Neuronal stem cell (in vitro differentiated cells): ENCODE data around the gene CLDN9.

Source experiments
- DNase-seq: peaks from one replicate; pipeline ENCODE4 v3.0.0-alpha.2; 2013; ENCODE audit warnings: low spot score
- H2AFZ ChIP-seq: one replicate; pipeline ENCODE4 v1.6.1; 2013; ENCODE audit warnings: mild to moderate bottlenecking, low read length, inconsistent platforms
- H2AK5ac ChIP-seq: 2 replicates; pipeline ENCODE4 v1.6.1; 2013; ENCODE audit warnings: low read depth, mild to moderate bottlenecking, inconsistent platforms, low read length, moderate library complexity, mixed read lengths
- H2BK120ac ChIP-seq: 2 replicates; pipeline ENCODE4 v1.6.1; 2013; ENCODE audit warnings: low read depth, mild to moderate bottlenecking, inconsistent platforms, low read length, moderate library complexity, mixed read lengths
- H2BK12ac ChIP-seq: one replicate; pipeline ENCODE4 v1.6.1; 2013; ENCODE audit warnings: low read length, inconsistent platforms
- H2BK15ac ChIP-seq: 2 replicates; pipeline ENCODE4 v1.6.1; 2013; ENCODE audit warnings: mild to moderate bottlenecking, low read length, inconsistent platforms, mixed read lengths
- H2BK5ac ChIP-seq: one replicate; pipeline ENCODE4 v1.6.1; 2013; ENCODE audit warnings: inconsistent platforms, mild to moderate bottlenecking, low read length, moderate library complexity
- H3K14ac ChIP-seq: one replicate; pipeline ENCODE4 v1.6.1; 2013; ENCODE audit warnings: low read length, inconsistent platforms
- H3K18ac ChIP-seq: 2 replicates; pipeline ENCODE4 v1.6.1; 2013; ENCODE audit warnings: low read length, inconsistent platforms
- H3K23ac ChIP-seq: 2 replicates; pipeline ENCODE4 v1.6.1; 2013; ENCODE audit warnings: low read depth, mild to moderate bottlenecking, mixed read lengths, low read length, inconsistent platforms; ENCODE audit not compliant: poor library complexity
- H3K27ac ChIP-seq: replicated peaks from 3 replicates; pipeline ENCODE4 v1.5.1; 2013; ENCODE audit warnings: low read length, inconsistent platforms
- H3K27me3 ChIP-seq, 3 experiments: 2 replicates each; pipeline ENCODE4 v1.6.1; 2013; ENCODE audit warnings: low read length in 3 of 3, mild to moderate bottlenecking in 2 of 3, inconsistent platforms in 1 of 3, low read depth in 1 of 3, mixed read lengths in 1 of 3, moderate library complexity in 1 of 3; ENCODE audit not compliant: control insufficient read depth in 3 of 3, insufficient read depth in 3 of 3
- H3K36me3 ChIP-seq, 2 donors: replicated peaks in 1 of 2; 2 replicates each; pipeline ENCODE4 v1.6.1; 2013; ENCODE audit warnings: low read length in 2 of 2; ENCODE audit not compliant: control insufficient read depth in 2 of 2, insufficient read depth in 2 of 2
- H3K4ac ChIP-seq: 2 replicates; pipeline ENCODE4 v1.6.1; 2013; ENCODE audit warnings: inconsistent platforms, mild to moderate bottlenecking, low read length, moderate library complexity
- H3K4me1 ChIP-seq, 2 donors: 1 replicate in 1 of 2; 2 replicates in 1 of 2; pipeline ENCODE4 v1.6.1; 2013; ENCODE audit warnings: low read length in 2 of 2, low read depth in 1 of 2; ENCODE audit not compliant: control insufficient read depth in 2 of 2, insufficient read depth in 1 of 2
- H3K4me2 ChIP-seq: one replicate; pipeline ENCODE4 v1.6.1; 2013; ENCODE audit warnings: mild to moderate bottlenecking, low read length, inconsistent platforms; ENCODE audit not compliant: insufficient read depth, poor library complexity, severe bottlenecking
- H3K4me3 ChIP-seq, 2 donors: 2 replicates each; pipeline ENCODE4 v1.5.1; 2013; ENCODE audit warnings: low read length in 2 of 2, mild to moderate bottlenecking in 2 of 2, inconsistent platforms in 1 of 2, moderate library complexity in 1 of 2
- H3K79me1 ChIP-seq: one replicate; pipeline ENCODE4 v1.6.1; 2013; ENCODE audit warnings: low read depth, mild to moderate bottlenecking, inconsistent platforms, low read length, moderate library complexity
- H3K9ac ChIP-seq: one replicate; pipeline ENCODE4 v1.6.1; 2013; ENCODE audit warnings: mild to moderate bottlenecking, low read depth, low read length, inconsistent platforms; ENCODE audit not compliant: poor library complexity
- H3K9me3 ChIP-seq, 2 donors: replicated peaks in 1 of 2; 2 replicates each; pipeline versions ENCODE3 to v1.6.1; 2013; ENCODE audit warnings: low read length in 2 of 2, mild to moderate bottlenecking in 2 of 2, inconsistent platforms in 1 of 2, low read depth in 1 of 2, mixed read lengths in 1 of 2, moderate library complexity in 1 of 2; ENCODE audit not compliant: control insufficient read depth in 2 of 2, insufficient read depth in 1 of 2
- H4K8ac ChIP-seq: one replicate; pipeline ENCODE4 v1.6.1; 2013; ENCODE audit warnings: low read depth, mild to moderate bottlenecking, inconsistent platforms, low read length, moderate library complexity
- H4K91ac ChIP-seq: one replicate; pipeline ENCODE4 v1.6.1; 2013; ENCODE audit warnings: low read length, low read depth, mild to moderate bottlenecking, inconsistent platforms; ENCODE audit not compliant: poor library complexity
- WGBS, 2 donors: extraction: QIAGEN DNeasy Blood & Tissue Kit; methylation state at CpG; one replicate each; pipeline ENCODE4 v1.1.7; 2013; ENCODE audit warnings: missing lambda C conversion rate in 2 of 2, mixed read lengths in 1 of 2; ENCODE audit not compliant: insufficient read length in 2 of 2, insufficient replicate concordance in 1 of 2; ENCODE audit errors: extremely low coverage in 2 of 2; 5-methylcytosine and 5-hydroxymethylcytosine counted together

CLDN9 gene

GRCh38 chr16:3030222-3031212, 17.8 kb downstream of the CLDN9 start:
- no peak for DNase-seq
- peak overlapping the region; percentile 41 for H3K4ac ChIP-seq
- H4K8ac ChIP-seq = no peak overlapping the region
- H3K36me3 ChIP-seq = peaks cover 9 to 24% of the 10 kb centered on the region in 2 donors
- no peak overlapping the region for H3K27ac ChIP-seq
- no peak overlapping the region for H3K23ac ChIP-seq
- no peak overlapping the region for H2BK15ac ChIP-seq
- peak overlapping the region; percentile 83 for H2AK5ac ChIP-seq
- H2BK120ac ChIP-seq = no peak overlapping the region
- no peak overlapping the region for H3K4me3 ChIP-seq
- no peak overlapping the region for H3K4me2 ChIP-seq
- H3K4me1 ChIP-seq = peaks cover 3 to 5% of the 10 kb centered on the region in 2 donors
- peak overlapping the region; percentile 53 for H2AFZ ChIP-seq
- H3K18ac ChIP-seq = peak overlapping the region; percentile 83
- no CpG with 5 or more reads among the region's 33 CpGs for WGBS, 2 donors
- no peak overlapping the region for H4K91ac ChIP-seq
- H3K79me1 ChIP-seq = no peaks in the 10 kb centered on the region
- H2BK5ac ChIP-seq = peak overlapping the region; percentile 67
- H3K27me3 ChIP-seq = peaks cover 2 to 33% (median 16%) of the 10 kb centered on the region in 3 experiments
- no peak overlapping the region for H3K9ac ChIP-seq
- peak overlapping the region; percentile 16 for H2BK12ac ChIP-seq
- no peaks in the 10 kb centered on the region for H3K9me3 ChIP-seq
- no peak overlapping the region for H3K14ac ChIP-seq

GRCh38 chr16:3032624-3033023, 19.9 kb downstream of the CLDN9 start:
- Histone ChIP-seq H3K79me1 (no peaks in the 10 kb centered on the region), H3K27ac (no peak overlapping the region), H2BK15ac (no peak overlapping the region), H2AK5ac (no peak overlapping the region), H2BK5ac (no peak overlapping the region), H3K9ac (no peak overlapping the region), H3K23ac (no peak overlapping the region), H3K14ac (no peak overlapping the region), H3K36me3 (peaks cover 0 to 3% of the 10 kb centered on the region in 2 donors), H3K18ac (no peak overlapping the region), H3K4me3 (no peak overlapping the region), H2AFZ (no peak overlapping the region), H2BK120ac (no peak overlapping the region), H3K9me3 (no peaks in the 10 kb centered on the region), H2BK12ac (no peak overlapping the region), H3K4ac (no peak overlapping the region), H4K8ac (no peak overlapping the region), H3K4me1 (peaks cover 3 to 5% of the 10 kb centered on the region in 2 donors), H3K4me2 (no peak overlapping the region), H3K27me3 (peaks cover 15 to 52% (median 37%) of the 10 kb centered on the region in 3 experiments), H4K91ac (no peak overlapping the region)
- no peak for DNase-seq
- no CpG with 5 or more reads among the region's 7 CpGs for WGBS, 2 donors

GRCh38 chr16:3035289-3035971, 22.7 kb downstream of the CLDN9 start:
- peak overlapping the region; percentile 14 for H2AK5ac ChIP-seq

More at GRCh38 chr16:3035289-3035971, 22.7 kb downstream of the CLDN9 start:
- Histone ChIP-seq H3K14ac (no peak overlapping the region), H2BK5ac (no peak overlapping the region), H3K9me3 (no peaks in the 10 kb centered on the region), H3K79me1 (peaks cover 1% of the 10 kb centered on the region), H3K27ac (no peak overlapping the region), H2BK12ac (no peak overlapping the region), H3K23ac (no peak overlapping the region), H4K91ac (no peak overlapping the region), H3K27me3 (peaks cover 21 to 67% (median 58%) of the 10 kb centered on the region in 3 experiments), H2BK120ac (no peak overlapping the region), H3K36me3 (no peaks in the 10 kb centered on the region), H3K4me2 (no peak overlapping the region), H4K8ac (no peak overlapping the region), H3K4ac (no peak overlapping the region), H2AFZ (no peak overlapping the region), H3K18ac (peak overlapping the region; percentile 64), H3K4me3 (no peak overlapping the region), H3K4me1 (peaks cover 0 to 5% of the 10 kb centered on the region in 2 donors), H2BK15ac (peak overlapping the region; percentile 67), H3K9ac (no peak overlapping the region)
- DNase-seq = no peak
- no CpG with 5 or more reads among the region's 19 CpGs for WGBS, 2 donors
